AG04449 (cell line): Measurements from ENCODE around the gene ZNF283.

Source experiments
- CTCF ChIA-PET: fragments of 350-600 bp; formaldehyde crosslinking; extraction: SDS; loops from one replicate; lab custom pipeline; 2021; ENCODE audit warnings: antibody characterized with exemption; lab: Yijun Ruan, JAX
- POLR2A ChIA-PET: fragments of 400-600, 350-600 bp; formaldehyde crosslinking; extraction: SDS; loops from one replicate; lab custom pipeline; 2020; ENCODE audit warnings: antibody characterized with exemption, inconsistent platforms; lab: Yijun Ruan, JAX
- DNase-seq: peaks from one replicate; pipeline ENCODE4 v3.0.0-alpha.2; 2010; ENCODE audit warnings: low read depth, low spot score
- H3K4me3 ChIP-seq: 2 replicates; pipeline ENCODE4 v1.5.1; 2011; ENCODE audit warnings: low read depth, mild to moderate bottlenecking, control low read depth, low read length
- CTCF ChIP-seq: IDR thresholded peaks from one replicate; pipeline ENCODE4 v1.5.1; 2011; ENCODE audit warnings: mild to moderate bottlenecking, moderate library complexity, low read length, control low read depth, inconsistent platforms; ENCODE audit not compliant: insufficient read depth; ENCODE audit errors: missing control alignments

ZNF283 gene

GRCh38 chr19:43781630-43782310 is 45.4 kb upstream of the ZNF283 start:
- ChIA-PET POLR2A (interaction anchor here (0.6 to 0.7 kb wide), 2 partner anchors 17 to 95 kb away, joined by 3 to 4 read pairs; no protein-coding TSS in a partner anchor), CTCF (interaction anchor here (1.0 to 8.0 kb wide), 3 partner anchors 15 to 37 kb away, joined by 4 to 92 read pairs (median 6); no protein-coding TSS in a partner anchor)
- DNase-seq = no peak
- H3K4me3 ChIP-seq = no peak overlapping the region
- no peak for TF ChIP-seq CTCF

GRCh38 chr19:43782311-43782660 is 44.8 kb upstream of the ZNF283 start:
- POLR2A ChIA-PET = no interaction called here
- CTCF ChIA-PET = interaction anchor here (1.3 kb wide), 1 partner anchor 37 kb away, joined by 6 read pairs; no protein-coding TSS in a partner anchor
- H3K4me3 ChIP-seq = no peak overlapping the region
- TF ChIP-seq CTCF = no peak
- DNase-seq = no peak

GRCh38 chr19:43782689-43783231 is 44.4 kb upstream of the ZNF283 start:
- H3K4me3 ChIP-seq = no peak overlapping the region
- TF ChIP-seq CTCF = no peak
- ChIA-PET CTCF (interaction anchor here (2.9 kb wide), 1 partner anchor 18 kb away, joined by 28 read pairs; no protein-coding TSS in a partner anchor), POLR2A (no interaction called here)
- no peak for DNase-seq

GRCh38 chr19:43783636-43784035 is 43.5 kb upstream of the ZNF283 start:
- ChIA-PET CTCF (interaction anchor here (2.9 to 5.0 kb wide), 2 partner anchors 19 to 40 kb away, joined by 28 to 103 read pairs; no protein-coding TSS in a partner anchor), POLR2A (no interaction called here)

GRCh38 chr19:43784241-43784980 is 42.7 kb upstream of the ZNF283 start:
- ChIA-PET POLR2A (interaction anchor here (0.8 to 1.2 kb wide), 4 partner anchors 32 to 119 kb away, joined by 3 to 5 read pairs (median 4); partner anchors contain the start of gene PLAUR), CTCF (interaction anchor here (0.6 to 5.0 kb wide), 23 partner anchors 8 to 229 kb away, joined by 3 to 103 read pairs (median 4); partner anchors contain the start of gene PLAUR)
- no peak for TF ChIP-seq CTCF
- peak; percentile 47 for DNase-seq
- no peak overlapping the region for H3K4me3 ChIP-seq

More at GRCh38 chr19:43783636-43784035, 43.5 kb upstream of the ZNF283 start:
- no peak for TF ChIP-seq CTCF
- no peak for DNase-seq
- no peak overlapping the region for H3K4me3 ChIP-seq
